ENCODE data around the gene ADCY3. TPM values are rescaled to one million over a fixed set of nuclear protein-coding genes. Genes with fewer than 3 reads are reported as not detected.
"Not testable (repeated sequence)": the region's sequence is repeated elsewhere in the genome, so short reads cannot be mapped to it uniquely, and the experiment has no call there.

The ADCY3 gene
- polyA plus RNA-seq, 3 donors, result 19.9 to 26.4 (median 20.0) TPM

- not testable (repeated sequence) for DNase-seq (ENCODE audit: extremely low read depth in 1 of 11, low read depth in 9 of 11, low spot score in 4 of 11)
These were observed 114.0 kb downstream of the ADCY3 start for GRCh38 chr2:24805811-24806660.

GRCh38 chr2:24800487-24800886 lies 119.5 kb downstream of the ADCY3 start:
- not testable (repeated sequence) for DNase-seq (ENCODE audit: extremely low read depth in 1 of 11, low read depth in 9 of 11, low spot score in 4 of 11)

GRCh38 chr2:24797644-24798043 lies 122.4 kb downstream of the ADCY3 start:
- no peak for DNase-seq (ENCODE audit: extremely low read depth in 1 of 11, low read depth in 9 of 11, low spot score in 4 of 11)

GRCh38 chr2:24793761-24794435 lies 126.1 kb downstream of the ADCY3 start:
- no peak for DNase-seq (ENCODE audit: extremely low read depth in 1 of 11, low read depth in 9 of 11, low spot score in 4 of 11)

DNA sequence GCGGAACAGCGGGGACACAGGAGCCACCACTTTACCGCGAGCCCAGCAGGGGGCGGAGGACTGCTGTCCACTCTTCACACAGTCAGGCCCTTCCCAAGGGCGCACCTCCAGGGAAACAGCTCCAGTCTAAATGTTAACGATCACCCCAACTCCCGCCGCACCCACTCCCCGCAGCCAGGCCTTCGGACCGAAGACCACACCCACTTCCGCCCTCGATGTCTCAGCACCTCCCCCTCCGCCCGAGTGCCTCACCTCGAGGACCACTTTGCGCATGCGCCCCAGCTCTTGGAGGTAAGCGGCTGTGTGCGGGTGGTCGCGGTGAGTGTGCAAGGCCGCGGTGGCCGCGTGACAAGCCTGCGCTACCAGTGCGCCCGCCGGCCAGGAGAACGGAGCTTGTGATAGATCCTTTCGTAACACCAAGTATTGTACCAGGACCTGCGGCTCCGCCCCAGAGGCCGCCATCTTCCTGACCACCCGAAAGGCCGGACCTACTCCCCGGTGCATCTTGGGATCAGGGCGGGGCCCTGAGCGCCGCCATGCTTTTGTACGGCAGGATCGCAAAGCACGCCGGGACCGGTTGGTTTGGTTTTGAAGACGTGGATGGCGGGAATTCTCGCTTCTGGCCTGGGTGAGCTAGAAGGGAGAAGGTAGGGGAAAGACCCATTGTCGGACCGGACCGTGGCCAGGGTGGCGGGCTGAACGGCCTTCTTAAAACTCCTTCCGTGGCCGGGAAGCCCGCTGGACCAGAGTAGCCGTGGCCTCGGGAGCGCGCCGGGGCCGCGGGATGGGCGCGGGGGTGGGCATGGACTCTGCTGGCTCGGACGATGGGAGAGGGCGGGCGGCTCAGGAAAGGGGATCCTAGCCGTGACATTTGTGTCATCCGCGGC lies 126.9 kb downstream of the ADCY3 start, which contains the start of the genes CENPO and PTRHD1:
Gene CENPO, plus strand, starts transcription at position 552 of the 887 bp plus-strand sequence. CDS start 495 bp downstream, outside the sequence.
Gene PTRHD1, minus strand, starts transcription at position 518 of the 887 bp plus-strand sequence. Its CDS starts 14 bp downstream, at position 504.
- peak; percentile 91 to 96 (median 96) for DNase-seq (ENCODE audit: extremely low read depth in 1 of 11, low read depth in 9 of 11, low spot score in 4 of 11)

DNA sequence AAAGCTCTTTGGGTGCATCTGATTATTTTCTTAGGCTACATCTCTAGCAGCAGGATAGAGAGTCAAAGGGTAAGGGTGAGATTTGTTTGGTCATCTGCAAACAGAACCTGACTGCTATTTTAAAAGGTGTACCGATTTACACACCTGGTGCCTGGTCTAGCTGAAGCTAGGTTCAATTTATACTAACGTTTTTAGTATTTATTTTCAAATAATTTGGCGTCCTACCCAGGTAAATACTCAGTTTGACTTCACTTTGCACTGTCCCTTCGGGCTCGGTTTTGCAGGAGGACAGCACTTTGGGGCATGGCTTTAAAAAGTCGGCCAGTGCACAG lies 127.5 kb downstream of the ADCY3 start:
- no peak for DNase-seq (ENCODE audit: extremely low read depth in 1 of 11, low read depth in 9 of 11, low spot score in 4 of 11)

GRCh38 chr2:24791452-24791851 lies 128.6 kb downstream of the ADCY3 start:
- no peak for DNase-seq (ENCODE audit: extremely low read depth in 1 of 11, low read depth in 9 of 11, low spot score in 4 of 11)

DNA sequence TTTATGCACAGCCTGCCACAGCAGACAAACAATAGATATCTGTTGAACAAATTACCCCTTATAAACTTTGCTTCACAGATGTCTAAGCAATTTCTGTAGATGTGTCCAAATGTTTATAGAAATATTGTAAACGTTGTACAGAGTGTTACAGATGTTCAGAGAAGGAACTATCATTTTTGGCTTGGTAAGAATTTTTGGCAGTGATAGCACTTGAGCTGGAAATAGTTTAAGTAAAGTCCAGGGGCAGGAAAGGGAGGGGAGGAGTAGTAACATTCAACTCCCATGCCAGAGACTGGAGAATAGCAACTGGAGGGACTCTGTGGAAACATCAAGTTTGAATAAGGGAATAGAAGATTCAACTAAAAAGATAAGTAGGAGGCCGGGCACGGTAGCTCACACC lies 131.2 kb downstream of the ADCY3 start:
- no peak for DNase-seq (ENCODE audit: extremely low read depth in 1 of 11, low read depth in 9 of 11, low spot score in 4 of 11)

DNA sequence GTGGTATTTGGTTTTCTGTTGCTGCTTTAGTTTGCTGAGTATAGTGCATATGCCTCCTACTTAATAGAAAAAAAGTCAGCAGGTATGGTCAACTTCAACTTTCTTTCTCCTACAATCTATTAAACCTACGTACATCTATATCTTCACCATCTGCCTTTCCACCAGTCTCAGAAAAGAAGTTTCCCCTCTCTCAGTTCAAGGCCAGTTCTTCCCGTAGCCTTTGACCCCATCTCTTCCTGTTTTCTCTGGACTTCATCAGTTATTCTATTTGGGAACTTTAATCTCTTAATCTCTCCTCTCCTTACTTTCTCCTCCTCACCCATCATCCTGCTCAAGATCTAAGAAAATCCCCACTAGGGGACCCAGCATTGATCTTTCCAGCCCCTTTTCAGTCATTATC lies 132.5 kb downstream of the ADCY3 start:
- no peak for DNase-seq (ENCODE audit: extremely low read depth in 1 of 11, low read depth in 9 of 11, low spot score in 4 of 11)

GRCh38 chr2:24785671-24786321 lies 134.2 kb downstream of the ADCY3 start:
- no peak for DNase-seq (ENCODE audit: extremely low read depth in 1 of 11, low read depth in 9 of 11, low spot score in 4 of 11)

DNA sequence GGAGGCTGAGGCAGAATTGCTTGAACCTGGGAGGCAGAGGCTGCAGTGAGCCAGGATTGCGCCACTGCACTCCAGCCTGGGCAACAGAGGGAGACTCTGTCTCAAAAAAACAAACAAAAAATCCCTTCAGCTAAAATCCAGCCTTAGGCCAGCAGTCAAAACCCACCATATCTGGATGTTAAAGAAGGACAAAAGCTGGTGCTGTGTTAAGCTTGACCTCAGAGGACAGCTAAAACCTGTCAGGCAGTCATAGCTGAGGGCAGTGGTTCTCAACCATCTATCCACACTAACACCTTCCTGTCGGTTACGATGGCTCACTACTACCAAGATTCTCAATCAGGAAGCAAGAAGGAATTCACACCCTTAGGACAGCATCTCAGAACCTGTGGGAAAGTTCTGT lies 136.4 kb downstream of the ADCY3 start:
- DNase-seq (ENCODE audit: extremely low read depth in 1 of 11, low read depth in 9 of 11, low spot score in 4 of 11), result no peak

- no peak for DNase-seq (ENCODE audit: extremely low read depth in 1 of 11, low read depth in 9 of 11, low spot score in 4 of 11)
These were observed 140.9 kb downstream of the ADCY3 start for GRCh38 chr2:24779116-24779515.

DNA sequence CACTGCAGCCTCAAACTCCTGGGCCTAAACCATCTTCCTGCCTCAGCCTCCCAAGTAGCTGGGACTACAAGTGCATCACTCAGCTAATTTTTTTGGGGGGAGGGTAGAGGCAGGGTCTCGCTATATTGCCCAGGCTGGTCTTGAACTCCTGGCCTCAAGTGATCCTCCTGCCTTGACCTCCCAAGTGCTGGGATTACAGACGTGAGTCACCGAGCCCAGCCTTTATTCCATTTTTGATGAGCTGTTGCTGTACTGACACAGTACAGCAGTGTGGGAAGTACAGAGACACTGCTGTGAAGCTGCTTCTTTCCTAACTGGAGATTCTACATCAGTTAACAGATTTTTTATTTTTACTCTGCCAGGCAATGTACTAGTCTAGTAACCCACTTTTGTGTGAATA lies 145.7 kb downstream of the ADCY3 start:
- no peak for DNase-seq (ENCODE audit: extremely low read depth in 1 of 11, low read depth in 9 of 11, low spot score in 4 of 11)

DNA sequence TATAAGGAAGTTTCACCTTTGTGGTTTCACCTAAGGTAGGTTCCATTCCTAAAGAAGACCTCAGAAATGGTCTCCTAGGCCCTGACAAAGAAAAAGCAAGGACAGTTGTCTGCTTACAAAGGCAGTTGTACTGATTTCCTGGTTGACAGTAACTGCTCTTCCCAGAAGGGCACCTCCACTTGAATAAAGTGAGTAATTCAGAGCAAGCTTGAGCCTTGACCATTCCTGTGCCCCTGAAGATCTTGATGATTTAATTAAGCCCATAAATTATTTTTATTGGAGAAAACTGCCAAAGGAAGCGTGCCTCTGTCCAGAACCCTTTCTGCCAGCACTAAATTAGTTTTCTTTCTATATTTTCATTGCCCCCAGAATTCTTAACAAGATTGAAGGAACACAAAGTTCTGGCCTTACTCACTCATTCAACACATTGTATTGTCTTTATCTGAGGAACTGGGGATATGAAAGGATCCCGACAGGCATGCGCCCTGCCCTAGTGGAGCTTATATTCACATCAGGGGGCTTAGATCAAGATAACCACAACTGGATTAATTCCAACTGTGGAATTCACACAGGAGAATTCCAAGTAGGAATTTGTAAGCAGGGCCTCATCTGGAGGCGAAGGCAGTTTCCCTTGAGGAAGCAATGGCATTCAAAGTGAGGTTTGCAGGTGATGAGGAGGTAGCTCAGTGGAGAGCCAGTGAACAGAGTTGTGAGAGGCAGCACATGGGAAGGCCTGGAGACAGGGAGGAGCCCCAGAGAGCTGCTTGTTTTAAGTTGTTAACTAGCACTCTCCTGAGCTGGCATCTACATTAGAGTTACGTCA lies 148.1 kb downstream of the ADCY3 start:
- no peak for DNase-seq (ENCODE audit: extremely low read depth in 1 of 11, low read depth in 9 of 11, low spot score in 4 of 11)

DNA sequence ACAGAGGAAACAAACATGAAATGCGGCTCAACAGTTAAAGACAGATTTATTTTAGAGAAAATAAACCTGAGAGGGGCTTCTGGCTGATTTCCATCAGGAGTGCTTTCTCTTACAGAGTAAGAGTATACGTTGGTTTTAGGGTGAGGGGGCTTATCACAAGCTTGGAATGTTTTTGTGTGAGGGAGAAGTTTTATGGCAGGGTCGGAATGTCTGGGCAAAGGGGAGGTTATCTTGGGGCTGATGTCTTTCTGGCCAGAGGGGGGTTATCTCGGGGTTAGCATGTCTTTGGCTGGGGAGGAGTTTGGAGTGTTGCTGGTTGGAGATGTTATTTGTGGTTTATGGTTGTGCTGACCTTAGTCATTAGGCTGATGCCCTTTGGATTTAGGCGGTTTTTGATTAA lies 149.0 kb downstream of the ADCY3 start:
- no peak for DNase-seq (ENCODE audit: extremely low read depth in 1 of 11, low read depth in 9 of 11, low spot score in 4 of 11)

All from renal cortex interstitium (tissue), 11 donors.